Epithelial cell of esophagus (primary cell): ENCODE data around the gene UBE2U.
"Not testable (repeated sequence)": the region's sequence is repeated elsewhere in the genome, so short reads cannot be mapped to it uniquely, and the experiment has no call there.

Source experiments
- DNase-seq: peaks from one replicate; pipeline ENCODE4 v3.0.0; 2010; ENCODE audit warnings: low read depth
- H3K4me3 ChIP-seq: 2 replicates; pipeline ENCODE4 v1.5.1; 2011; ENCODE audit warnings: mild to moderate bottlenecking, low read length, control low read depth
- CTCF ChIP-seq: IDR thresholded peaks from 2 replicates; pipeline ENCODE4 v1.5.1; 2011; ENCODE audit warnings: low read depth, mild to moderate bottlenecking, low read length, control low read depth, inconsistent platforms; ENCODE audit not compliant: insufficient read depth; ENCODE audit errors: missing control alignments

UBE2U gene

GRCh38 chr1:64236541-64236954 is 33.1 kb downstream of the UBE2U start:
- H3K4me3 ChIP-seq, result no peak overlapping the region
- no peak for TF ChIP-seq CTCF
- DNase-seq, result no peak

DNA sequence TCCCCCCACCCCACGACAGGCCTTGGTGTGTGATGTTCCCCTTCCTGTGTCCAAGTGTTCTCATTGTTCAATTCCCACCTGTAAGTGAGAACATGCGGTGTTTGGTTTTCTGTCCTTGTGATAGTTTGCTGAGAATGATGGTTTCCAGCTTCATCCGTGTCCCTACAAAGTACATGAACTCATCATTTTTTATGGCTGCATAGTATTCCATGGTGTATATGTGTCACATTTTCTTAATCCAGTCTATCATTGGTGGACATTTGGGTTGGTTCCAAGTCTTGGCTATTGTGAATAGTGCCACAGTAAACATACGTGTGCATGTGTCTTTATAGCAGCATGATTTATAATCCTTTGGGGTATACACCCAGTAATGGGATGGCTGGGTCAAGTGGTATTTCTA is 36.1 kb downstream of the UBE2U start:
- not testable (repeated sequence) for H3K4me3 ChIP-seq, DNase-seq

GRCh38 chr1:64240206-64240605 is 36.8 kb downstream of the UBE2U start:
- no peak for TF ChIP-seq CTCF
- H3K4me3 ChIP-seq, result no peak overlapping the region
- no peak for DNase-seq

DNA sequence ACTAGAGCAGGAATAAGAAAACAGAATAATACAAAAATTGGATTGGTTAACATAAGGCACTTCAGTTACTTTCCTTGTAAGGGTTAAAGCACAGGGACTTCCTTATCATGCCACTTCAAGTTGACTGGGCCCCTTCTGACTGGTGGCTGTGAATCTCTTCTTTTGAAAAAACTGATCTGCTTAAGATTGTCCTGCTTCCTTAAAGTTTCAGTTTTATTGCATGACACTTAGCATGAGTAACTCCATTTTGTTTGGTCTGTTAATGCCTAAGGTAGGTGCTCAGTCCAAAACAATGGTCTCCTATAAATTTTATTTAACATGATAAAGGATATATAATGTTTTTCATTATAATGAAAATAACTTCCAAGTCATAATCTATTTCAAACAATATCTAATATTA is 37.6 kb downstream of the UBE2U start:
- no peak overlapping the region for H3K4me3 ChIP-seq
- TF ChIP-seq CTCF, result no peak
- DNase-seq, result no peak

GRCh38 chr1:64242895-64243756 is 39.7 kb downstream of the UBE2U start:
- H3K4me3 ChIP-seq, result no peak overlapping the region
- DNase-seq, result peak; percentile 50
- peak; percentile 52 for TF ChIP-seq CTCF

DNA sequence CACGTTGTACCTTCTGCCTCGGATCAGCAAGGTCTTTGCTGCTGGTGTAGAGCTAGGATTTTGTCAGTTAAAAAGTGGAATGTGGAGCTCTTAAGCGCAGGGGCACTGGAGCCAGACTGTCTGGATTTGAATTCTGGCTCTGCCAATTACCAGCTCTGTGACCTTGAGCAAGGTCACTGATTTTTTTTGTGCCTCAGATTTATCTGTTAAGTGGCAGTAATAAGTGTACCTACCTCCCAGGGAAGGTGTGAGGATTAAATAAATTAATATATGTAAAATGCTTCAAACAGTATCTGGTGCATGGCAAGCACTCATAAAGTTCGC is 40.3 kb downstream of the UBE2U start:
- TF ChIP-seq CTCF, result no peak
- no peak overlapping the region for H3K4me3 ChIP-seq
- no peak for DNase-seq

DNA sequence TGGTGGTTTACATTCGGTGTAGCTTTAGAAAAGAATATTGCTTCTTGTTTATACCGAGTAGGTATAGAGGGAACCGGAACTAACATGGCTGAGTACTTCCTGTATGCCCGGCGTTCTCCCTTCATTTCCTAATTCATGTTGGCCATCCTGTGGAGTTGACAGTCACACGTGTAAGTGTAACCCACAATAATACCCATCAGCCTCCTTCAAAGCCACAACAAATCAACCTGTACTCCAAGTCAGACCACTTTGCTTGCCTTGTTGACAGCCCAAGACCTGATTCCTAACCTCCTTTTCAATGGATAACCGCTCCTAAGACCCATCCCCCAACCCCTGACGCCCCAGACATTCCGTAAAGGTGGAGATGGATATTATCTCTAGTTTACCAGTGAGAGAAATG is 42.1 kb downstream of the UBE2U start:
- no peak overlapping the region for H3K4me3 ChIP-seq
- DNase-seq, result no peak
- TF ChIP-seq CTCF, result no peak
